Measurements from ENCODE around the gene PLEKHG3.

PLEKHG3 gene

GRCh38 chr14:64701660-64702059 lies 2.6 kb upstream of the PLEKHG3 start:
- Histone ChIP-seq H3K4me2 (ENCODE audit: low read length) (no peak overlapping the region), H3K27me3 (ENCODE audit: control insufficient read depth, low read length) (peaks cover 60% of the 10 kb centered on the region), H3K9me3 (ENCODE audit: control insufficient read depth, insufficient read depth, low read length) (no peaks in the 10 kb centered on the region), H3K4me3 (ENCODE audit: low read length) (no peak overlapping the region), H3F3A (ENCODE audit: control insufficient read depth, insufficient read depth) (no peaks in the 10 kb centered on the region), H3K9me2 (replicated peaks; ENCODE audit: control insufficient read depth, low read length) (no peaks in the 10 kb centered on the region), H4K20me1 (ENCODE audit: control insufficient read depth, insufficient read depth, low read depth, low read length) (no peaks in the 10 kb centered on the region), H3K27ac (ENCODE audit: low read depth, low read length) (no peak overlapping the region), H3K4me1 (ENCODE audit: control insufficient read depth, low read length) (peaks cover 8% of the 10 kb centered on the region), H3K79me2 (ENCODE audit: control insufficient read depth, low read length) (no peaks in the 10 kb centered on the region), H3K36me3 (ENCODE audit: control insufficient read depth, low read length) (no peaks in the 10 kb centered on the region)
- no peak for TF ChIP-seq CTCF (IDR thresholded peaks at IDR 0.05; ENCODE audit: low read depth, low read length, poor library complexity, severe bottlenecking)
- TF ChIP-seq EZH2phosphoT487 (IDR thresholded peaks at IDR 0.05; ENCODE audit: borderline replicate concordance, low read length): no peak

GRCh38 chr14:64702493-64703394 lies 1.5 kb upstream of the PLEKHG3 start:
- Histone ChIP-seq H3K4me3 (ENCODE audit: low read length) (no peak overlapping the region), H4K20me1 (ENCODE audit: control insufficient read depth, insufficient read depth, low read depth, low read length) (no peaks in the 10 kb centered on the region), H3K4me1 (ENCODE audit: control insufficient read depth, low read length) (peaks cover 8% of the 10 kb centered on the region), H3K9me3 (ENCODE audit: control insufficient read depth, insufficient read depth, low read length) (no peaks in the 10 kb centered on the region), H3K79me2 (ENCODE audit: control insufficient read depth, low read length) (no peaks in the 10 kb centered on the region), H3K9me2 (replicated peaks; ENCODE audit: control insufficient read depth, low read length) (no peaks in the 10 kb centered on the region), H3K4me2 (ENCODE audit: low read length) (no peak overlapping the region), H3F3A (ENCODE audit: control insufficient read depth, insufficient read depth) (no peaks in the 10 kb centered on the region), H3K27ac (ENCODE audit: low read depth, low read length) (no peak overlapping the region), H3K36me3 (ENCODE audit: control insufficient read depth, low read length) (no peaks in the 10 kb centered on the region), H3K27me3 (ENCODE audit: control insufficient read depth, low read length) (peaks cover 64% of the 10 kb centered on the region)
- no peak for TF ChIP-seq EZH2phosphoT487 (IDR thresholded peaks at IDR 0.05; ENCODE audit: borderline replicate concordance, low read length)
- TF ChIP-seq CTCF (IDR thresholded peaks at IDR 0.05; ENCODE audit: low read depth, low read length, poor library complexity, severe bottlenecking): no peak

GRCh38 chr14:64703395-64704142 lies 655 bp upstream of the PLEKHG3 start:
- Histone ChIP-seq H3K79me2 (ENCODE audit: control insufficient read depth, low read length) (no peaks in the 10 kb centered on the region), H3K4me3 (ENCODE audit: low read length) (no peak overlapping the region), H3K36me3 (ENCODE audit: control insufficient read depth, low read length) (no peaks in the 10 kb centered on the region), H3F3A (ENCODE audit: control insufficient read depth, insufficient read depth) (no peaks in the 10 kb centered on the region), H3K4me1 (ENCODE audit: control insufficient read depth, low read length) (peaks cover 8% of the 10 kb centered on the region), H3K9me3 (ENCODE audit: control insufficient read depth, insufficient read depth, low read length) (no peaks in the 10 kb centered on the region), H3K9me2 (replicated peaks; ENCODE audit: control insufficient read depth, low read length) (no peaks in the 10 kb centered on the region), H3K27ac (ENCODE audit: low read depth, low read length) (no peak overlapping the region), H3K27me3 (ENCODE audit: control insufficient read depth, low read length) (peaks cover 64% of the 10 kb centered on the region), H4K20me1 (ENCODE audit: control insufficient read depth, insufficient read depth, low read depth, low read length) (no peaks in the 10 kb centered on the region), H3K4me2 (ENCODE audit: low read length) (no peak overlapping the region)
- TF ChIP-seq EZH2phosphoT487 (IDR thresholded peaks at IDR 0.05; ENCODE audit: borderline replicate concordance, low read length): no peak
